ENCODE data around the gene LIPE.

LIPE gene

GRCh38 chr19:42442833-42443232 lies 15.6 kb upstream of the LIPE start, which contains the start of gene CXCL17:
CXCL17 (minus strand) TSS chr19:42442946; CDS start chr19:42442832, 114 bp downstream.
- no peak for DNase-seq

- peak; percentile 67 for DNase-seq
These were observed 13.9 kb upstream of the LIPE start for GRCh38 chr19:42441049-42441445.

DNA sequence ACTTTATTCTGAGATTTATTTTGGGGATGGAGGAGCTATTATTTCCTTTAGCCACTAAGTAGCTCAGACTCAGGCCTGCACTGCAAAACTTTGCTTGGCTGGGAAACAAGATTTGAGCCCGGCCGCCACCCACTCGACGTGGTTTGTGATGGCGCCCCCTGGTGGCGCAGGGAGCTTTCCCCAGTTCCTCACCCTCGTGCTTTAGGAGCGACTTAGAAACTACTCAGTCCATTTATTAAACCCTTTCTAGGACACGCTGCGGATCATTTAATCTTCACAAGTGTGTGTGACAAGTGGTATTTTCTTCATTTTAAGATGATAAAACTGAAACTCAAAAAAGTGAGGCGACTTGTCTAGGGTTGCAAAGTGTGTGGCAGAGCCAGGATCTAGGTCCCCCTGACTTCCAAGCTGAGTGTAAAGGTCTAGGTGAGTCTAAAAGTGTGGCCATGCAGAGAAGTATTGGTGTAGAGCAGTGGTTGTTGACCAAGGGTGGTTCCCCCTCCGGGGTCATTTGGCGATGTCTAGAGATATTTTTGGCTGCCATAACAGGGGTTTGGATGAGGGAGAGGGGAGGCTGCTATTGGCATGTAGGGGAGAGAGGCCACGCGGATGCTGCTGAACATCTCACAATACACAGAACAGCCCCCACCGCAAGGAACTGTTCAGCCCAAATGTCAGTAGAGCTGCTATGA lies 13.3 kb upstream of the LIPE start:
- DNase-seq = peak; percentile 54

DNA sequence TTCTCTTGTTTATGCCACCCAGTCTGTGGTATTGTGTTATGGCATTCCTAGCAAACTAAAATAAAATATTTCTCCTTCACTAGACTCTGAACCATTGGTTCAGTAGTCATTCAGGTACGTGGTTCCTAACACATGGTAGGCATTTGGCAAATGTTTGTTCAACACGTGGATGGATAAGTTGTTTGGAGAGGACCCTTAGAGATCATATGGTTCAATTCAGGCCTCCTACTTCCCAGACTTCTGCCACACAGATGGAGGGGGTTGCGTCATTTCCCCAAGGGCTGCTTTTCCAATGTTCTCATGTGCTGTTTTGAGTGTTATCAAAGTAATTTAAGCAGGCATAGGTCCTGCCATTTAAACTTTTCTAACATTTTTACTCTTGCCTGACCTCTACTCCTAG lies 8.8 kb upstream of the LIPE start:
- no peak for DNase-seq

- DNase-seq = no peak
These were observed 8.1 kb upstream of the LIPE start for GRCh38 chr19:42435316-42435715.

DNA sequence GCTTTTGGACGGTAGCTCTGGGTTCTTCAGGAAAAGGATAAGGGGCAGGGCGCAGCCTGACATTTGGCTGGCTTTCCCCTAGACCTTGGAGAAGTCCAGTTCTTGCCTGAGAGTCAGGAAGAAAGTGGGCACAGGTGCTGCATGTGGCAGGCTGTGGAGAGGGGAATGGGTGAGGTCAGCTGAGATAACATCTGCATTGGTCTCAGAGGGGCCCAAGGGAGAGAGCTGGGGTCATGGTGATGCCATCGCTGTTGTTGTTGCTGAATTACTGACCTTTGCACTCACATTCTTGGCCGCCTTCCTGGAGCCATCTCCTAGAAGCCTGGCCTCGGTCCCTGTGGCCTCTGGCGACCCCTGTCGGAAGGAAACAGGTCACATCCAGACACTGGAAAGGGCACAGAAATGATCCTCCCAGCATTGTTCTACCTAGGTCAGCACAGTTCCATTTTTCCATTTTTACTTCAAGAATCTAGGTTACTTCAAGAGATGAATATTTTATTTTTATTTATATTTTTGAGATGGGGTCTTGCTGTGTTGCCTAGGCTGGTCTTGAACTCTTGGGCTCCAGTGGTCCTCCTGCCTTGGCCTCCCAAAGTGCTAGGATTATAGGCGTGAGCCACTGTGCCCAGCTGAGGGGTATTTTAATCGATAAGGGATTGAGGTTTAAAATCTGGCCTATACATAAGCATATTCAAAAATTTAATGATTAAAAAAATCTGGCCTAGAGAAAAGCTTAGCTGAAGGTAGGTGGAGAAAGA lies 6.5 kb upstream of the LIPE start:
- DNase-seq = no peak

DNA sequence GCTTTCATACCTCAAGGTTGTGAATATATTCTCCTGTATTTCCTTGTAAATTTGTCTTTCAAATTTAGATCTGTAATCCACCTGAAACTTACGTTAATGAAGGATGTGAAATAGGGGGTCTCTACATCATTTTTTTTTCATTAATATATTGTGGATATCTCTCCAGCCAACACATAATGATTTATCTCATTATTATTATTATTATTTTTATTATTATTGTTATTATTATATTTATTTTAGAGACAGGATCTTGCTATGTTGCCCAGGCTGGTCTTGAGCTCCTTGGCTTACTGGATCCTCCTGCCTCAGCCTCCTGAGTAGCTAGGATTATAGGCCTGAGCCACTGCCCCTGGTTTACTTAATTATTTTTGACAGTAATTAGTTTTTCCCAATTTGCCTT lies 4.3 kb upstream of the LIPE start:
- no peak for DNase-seq

GRCh38 chr19:42428676-42429075 lies 1.5 kb upstream of the LIPE start:
- DNase-seq = no peak

DNA sequence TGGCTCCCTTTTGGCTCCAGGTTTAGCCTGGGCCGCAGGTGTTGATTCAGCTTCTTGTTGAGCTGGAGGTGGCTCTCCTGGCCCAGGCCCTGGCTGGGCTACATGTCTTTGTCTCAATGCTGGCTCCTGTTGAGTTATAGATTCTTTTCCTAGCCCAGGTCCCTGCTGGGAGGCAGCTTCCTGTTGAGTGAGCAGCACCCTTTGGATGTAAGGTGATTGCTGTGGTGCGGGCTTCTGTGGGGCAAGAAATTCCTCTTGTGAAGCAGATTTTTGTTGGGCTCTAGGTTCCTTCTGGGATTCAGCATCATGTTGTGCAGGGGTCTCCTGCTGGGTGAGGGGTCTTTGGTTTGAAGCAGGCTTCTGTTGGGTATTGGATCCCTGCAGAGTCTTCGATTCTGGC lies 545 bp downstream of the LIPE start:
- DNase-seq = no peak

- no peak for DNase-seq
These were observed 2.5 kb downstream of the LIPE start for GRCh38 chr19:42424712-42425131.

- DNase-seq = no peak
These were observed 2.9 kb downstream of the LIPE start for GRCh38 chr19:42424345-42424707.

DNA sequence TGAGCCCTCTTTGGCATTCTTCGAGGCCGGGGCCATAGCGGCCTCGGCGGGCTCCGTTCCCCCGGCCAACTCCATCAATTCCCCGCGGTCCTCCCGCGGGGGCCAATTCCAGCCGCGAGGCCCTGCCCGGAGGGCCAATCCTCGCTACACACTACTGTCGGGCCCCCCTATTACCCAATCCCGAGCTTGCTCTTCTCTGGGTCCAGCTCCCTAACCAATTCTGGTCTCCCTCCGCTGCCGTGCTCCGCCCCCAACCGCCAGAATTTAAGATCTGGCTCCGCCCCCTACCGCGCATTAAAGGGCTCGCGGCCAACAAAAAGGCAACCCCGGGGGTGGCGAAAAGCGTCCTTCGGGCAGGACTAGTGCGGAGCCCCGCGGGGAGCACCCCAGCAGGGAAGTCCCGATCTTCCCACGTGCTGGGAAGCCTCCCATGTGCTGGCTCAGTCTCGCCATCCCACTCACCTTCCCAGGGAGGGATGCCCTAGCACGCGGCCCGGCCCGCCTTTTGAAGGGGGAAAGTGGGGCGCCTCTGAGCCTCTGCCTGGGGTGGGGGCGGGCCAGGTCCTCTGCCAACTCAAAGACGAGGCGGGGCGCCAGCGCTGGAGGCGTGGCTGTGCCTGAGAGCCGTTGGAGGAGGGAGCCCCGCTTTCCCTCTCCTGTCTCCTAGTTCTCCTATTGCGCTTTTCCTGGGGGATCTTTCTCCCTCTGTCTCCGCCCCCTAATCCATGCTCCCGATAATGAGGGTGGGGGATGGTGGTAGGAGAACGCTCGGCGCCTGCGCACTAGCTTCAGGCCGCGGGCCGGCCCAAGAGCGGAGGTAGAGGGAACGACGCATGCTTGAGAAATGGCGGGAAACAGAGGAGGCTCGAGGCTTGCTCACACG lies 3.5 kb downstream of the LIPE start:
- peak; percentile 75 for DNase-seq

GRCh38 chr19:42422901-42423461 lies 4.2 kb downstream of the LIPE start:
- no peak for DNase-seq

DNA sequence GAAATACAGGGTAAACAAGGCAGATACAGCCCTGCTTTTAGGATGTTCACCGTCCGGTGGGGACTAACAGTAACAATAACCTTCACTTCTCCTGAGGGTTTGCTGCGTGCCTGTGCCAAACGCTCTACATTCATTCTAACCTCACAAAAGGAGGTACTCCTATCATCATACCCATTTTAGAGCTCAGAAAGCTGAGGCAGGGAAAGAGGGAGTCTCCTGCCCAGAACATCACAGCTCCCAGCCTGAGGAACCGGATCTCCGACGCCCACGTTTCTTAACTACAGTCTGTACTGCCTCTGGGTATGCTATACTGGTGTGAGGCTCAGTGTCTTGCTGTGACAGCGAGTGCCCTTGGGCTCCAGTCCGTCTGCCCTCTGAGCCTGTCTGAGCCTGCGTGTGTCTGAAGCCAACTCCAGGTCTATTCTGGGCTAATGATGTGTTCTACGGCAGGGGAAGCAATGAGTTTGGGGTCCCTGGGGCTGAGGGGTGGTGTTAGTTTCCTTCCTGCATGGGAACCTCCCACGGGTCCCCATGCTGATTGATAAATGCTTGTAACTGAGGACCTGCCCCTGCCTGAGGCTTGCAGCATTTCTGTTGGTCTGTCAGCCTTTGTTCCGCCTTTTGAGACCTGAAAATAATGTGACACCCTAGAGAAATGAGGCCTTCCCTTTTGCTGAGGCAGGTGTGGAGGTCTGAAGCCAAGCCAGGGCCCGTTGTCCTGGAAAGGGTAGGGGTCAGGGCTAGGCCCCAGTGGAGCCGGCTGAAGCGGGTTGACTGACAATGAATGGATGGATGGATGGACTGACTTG lies 4.9 kb downstream of the LIPE start:
- no peak for DNase-seq

DNA sequence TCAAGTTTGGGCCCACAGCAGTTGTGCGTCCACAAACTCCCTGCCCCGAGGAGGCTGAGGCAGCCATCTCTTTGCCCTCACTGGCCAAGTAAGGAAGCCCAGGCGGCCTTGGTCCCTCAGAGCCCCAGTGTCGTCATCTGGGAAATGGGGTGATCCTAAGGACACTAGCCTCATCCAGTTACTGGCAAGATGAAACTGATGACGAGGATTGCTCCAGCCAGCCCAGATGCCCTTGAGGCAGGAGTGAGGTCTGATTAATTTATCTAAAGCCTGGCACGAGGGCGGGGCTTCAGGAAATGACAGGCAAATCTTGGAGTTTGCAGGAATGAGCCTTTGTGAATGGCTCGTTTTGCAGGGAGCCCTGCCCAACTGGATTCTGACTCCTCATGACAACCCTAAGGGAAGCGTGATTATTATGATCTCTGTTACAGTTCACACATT lies 5.6 kb downstream of the LIPE start:
- DNase-seq = no peak

DNA sequence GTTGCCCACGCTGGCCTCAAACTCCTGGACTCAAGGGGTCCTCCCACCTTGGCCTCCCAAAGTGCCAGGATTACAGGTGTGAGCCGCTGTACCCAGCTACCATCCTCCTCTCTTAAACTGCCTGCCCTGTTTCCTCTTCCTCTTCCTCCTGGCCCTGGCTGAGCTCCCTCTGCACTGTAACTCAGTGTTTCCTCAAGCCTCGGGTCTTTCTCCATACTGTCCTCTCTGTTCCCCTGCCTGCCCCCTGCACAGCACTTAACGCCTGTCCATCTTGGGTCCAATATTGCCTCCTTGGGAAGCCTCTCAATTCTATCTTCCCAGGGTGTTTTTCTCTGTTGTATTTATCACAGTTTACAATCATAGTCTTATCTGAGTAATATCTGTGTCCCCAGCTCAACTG lies 6.1 kb downstream of the LIPE start:
- DNase-seq = no peak

GRCh38 chr19:42420055-42420544 lies 7.1 kb downstream of the LIPE start:
- DNase-seq = peak; percentile 25

GRCh38 chr19:42419309-42419708 lies 7.9 kb downstream of the LIPE start:
- no peak for DNase-seq

GRCh38 chr19:42412661-42413076 lies 14.5 kb downstream of the LIPE start:
- DNase-seq = no peak

- DNase-seq = no peak
These were observed 15.0 kb downstream of the LIPE start for GRCh38 chr19:42412227-42412626.

DNA sequence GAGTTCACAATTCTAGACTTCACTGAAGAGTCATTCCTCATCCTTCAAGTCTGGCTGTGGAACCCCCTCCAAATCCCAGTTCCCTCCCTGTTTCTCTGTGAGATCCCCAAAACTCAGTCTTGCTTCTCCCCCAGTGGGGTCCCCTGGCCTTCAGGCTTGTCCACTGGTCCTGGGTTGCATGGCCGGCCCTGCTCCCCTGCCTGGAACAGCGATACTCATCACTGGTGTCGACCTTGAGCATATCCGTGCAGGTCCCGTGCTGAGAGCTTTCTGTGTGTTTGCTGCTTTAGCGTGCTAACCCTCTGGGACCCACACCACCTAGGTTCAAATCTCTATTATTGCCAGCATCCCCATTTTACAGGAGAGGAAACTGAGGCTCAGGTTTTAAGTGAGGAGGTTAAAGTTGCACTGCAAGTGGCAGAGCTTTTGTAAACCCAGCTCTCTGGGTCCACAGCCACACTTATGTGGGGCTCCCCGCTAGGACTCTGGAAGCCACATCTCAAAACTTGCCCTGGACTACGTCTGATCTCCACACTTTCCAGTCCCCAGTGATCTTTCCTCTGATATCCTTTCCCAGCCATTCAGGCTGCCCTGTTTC lies 15.5 kb downstream of the LIPE start:
- DNase-seq = no peak

DNA sequence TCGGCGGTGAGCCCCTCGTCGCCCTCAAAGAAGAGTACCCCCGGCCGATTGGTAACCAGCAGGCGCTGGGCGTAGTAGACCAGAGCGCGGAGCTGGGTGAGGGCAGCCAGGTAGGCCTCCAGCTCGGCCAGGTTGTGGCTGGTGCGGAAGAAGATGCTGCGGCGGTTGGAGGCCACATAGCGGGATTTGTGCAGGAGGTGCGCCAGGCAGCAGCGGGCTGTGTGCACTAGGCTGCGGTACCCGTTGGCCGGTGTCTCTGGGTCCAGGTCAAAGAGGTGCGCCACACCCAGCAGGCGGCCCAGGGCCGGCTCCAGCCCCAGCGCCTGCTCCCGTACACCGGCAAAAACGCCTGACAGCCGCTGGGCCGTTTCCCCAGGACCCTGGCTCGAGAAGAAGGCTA lies 16.8 kb downstream of the LIPE start:
- DNase-seq = no peak
